Chondrocyte (in vitro differentiated cells): ENCODE results near the gene GSKIP. TPM values are rescaled to one million over a fixed set of nuclear protein-coding genes. Genes with fewer than 3 reads are reported as not detected.

Experiments used
- DNase-seq: peaks from one replicate; pipeline ENCODE4 v3.0.0; 2021; ENCODE audit warnings: mixed read lengths, low spot score
- H3K27ac Mint-ChIP-seq: one replicate; pipeline ENCODE4 v1.8.0; 2021; ENCODE audit warnings: mild to moderate bottlenecking, moderate library complexity, mixed read lengths; ENCODE audit not compliant: unreplicated experiment
- H3K27me3 Mint-ChIP-seq: 2 replicates; pipeline ENCODE4 v1.8.0; 2021; ENCODE audit warnings: low read depth, mixed read lengths
- H3K36me3 Mint-ChIP-seq: 2 replicates; pipeline ENCODE4 v1.8.0; 2021; ENCODE audit warnings: low read depth, mixed read lengths
- H3K4me1 Mint-ChIP-seq: 2 replicates; pipeline ENCODE4 v1.8.0; 2021; ENCODE audit warnings: low read depth, mild to moderate bottlenecking, mixed read lengths
- H3K4me3 Mint-ChIP-seq: one replicate; pipeline ENCODE4 v1.8.0; 2021; ENCODE audit warnings: mild to moderate bottlenecking, moderate library complexity, mixed read lengths; ENCODE audit not compliant: unreplicated experiment
- H3K9me3 Mint-ChIP-seq: 2 replicates; pipeline ENCODE4 v1.8.0; 2021; ENCODE audit warnings: low read depth, mixed read lengths
- CTCF ChIP-seq: fragments of 200-600 bp; sonication (generic); IDR thresholded peaks from 2 replicates; pipeline ENCODE4 v1.5.0; 2021; ENCODE audit warnings: antibody characterized with exemption, mild to moderate bottlenecking, moderate library complexity
- total RNA-seq: library from RNA; stranded (reverse); gene quantifications from 3 replicates; pipeline ENCODE4 v1.2.1, GENCODE V29; 2021

GSKIP gene
- total RNA-seq, 1 donor from 2014 or later = 22.4 TPM

GRCh38 chr14:96376093-96376492, 12.8 kb downstream of the GSKIP start:
- H3K4me3 Mint-ChIP-seq = no peak overlapping the region
- no peaks in the 10 kb centered on the region for H3K36me3 Mint-ChIP-seq
- no peak for DNase-seq
- H3K27ac Mint-ChIP-seq = no peak overlapping the region
- no peak for TF ChIP-seq CTCF
- no peaks in the 10 kb centered on the region for H3K9me3 Mint-ChIP-seq
- no peaks in the 10 kb centered on the region for H3K4me1 Mint-ChIP-seq
- no peaks in the 10 kb centered on the region for H3K27me3 Mint-ChIP-seq

- Mint-ChIP-seq H3K4me3 (no peak overlapping the region), H3K27ac (no peak overlapping the region), H3K27me3 (no peaks in the 10 kb centered on the region), H3K4me1 (no peaks in the 10 kb centered on the region), H3K9me3 (no peaks in the 10 kb centered on the region), H3K36me3 (peaks cover 4% of the 10 kb centered on the region)
- no peak for DNase-seq
- no peak for TF ChIP-seq CTCF
These were observed 17.4 kb downstream of the GSKIP start for GRCh38 chr14:96380735-96381134.

- no peak overlapping the region for H3K27ac Mint-ChIP-seq
- H3K4me1 Mint-ChIP-seq = no peaks in the 10 kb centered on the region
- no peaks in the 10 kb centered on the region for H3K27me3 Mint-ChIP-seq
- no peak overlapping the region for H3K4me3 Mint-ChIP-seq
- no peak for TF ChIP-seq CTCF
- H3K9me3 Mint-ChIP-seq = no peaks in the 10 kb centered on the region
- H3K36me3 Mint-ChIP-seq = peaks cover 4% of the 10 kb centered on the region
- no peak for DNase-seq
These were observed 20.1 kb downstream of the GSKIP start for GRCh38 chr14:96383445-96383844.

GRCh38 chr14:96384053-96384452, 20.7 kb downstream of the GSKIP start:
- Mint-ChIP-seq H3K27me3 (no peaks in the 10 kb centered on the region), H3K4me1 (no peaks in the 10 kb centered on the region), H3K36me3 (peaks cover 4% of the 10 kb centered on the region), H3K27ac (no peak overlapping the region), H3K4me3 (no peak overlapping the region), H3K9me3 (no peaks in the 10 kb centered on the region)
- DNase-seq = no peak
- no peak for TF ChIP-seq CTCF

GRCh38 chr14:96384740-96385139, 21.4 kb downstream of the GSKIP start:
- H3K9me3 Mint-ChIP-seq = no peaks in the 10 kb centered on the region
- no peak overlapping the region for H3K27ac Mint-ChIP-seq
- no peak for TF ChIP-seq CTCF
- H3K27me3 Mint-ChIP-seq = no peaks in the 10 kb centered on the region
- no peak for DNase-seq
- peaks cover 4% of the 10 kb centered on the region for H3K36me3 Mint-ChIP-seq
- H3K4me3 Mint-ChIP-seq = no peak overlapping the region
- H3K4me1 Mint-ChIP-seq = no peaks in the 10 kb centered on the region
